H9 (cell line): ENCODE results near the gene MSX2. TPM values are rescaled to one million over a fixed set of nuclear protein-coding genes. Genes with fewer than 3 reads are reported as not detected.

Experiments used
- DNase-seq: peaks from one replicate; pipeline ENCODE4 v3.0.0-alpha.2; 2017
- H2AFZ ChIP-seq: one replicate; pipeline ENCODE4 v1.6.1; 2013; ENCODE audit warnings: mild to moderate bottlenecking, low read length, control low read depth, moderate library complexity
- H2AK5ac ChIP-seq: 2 replicates; pipeline ENCODE4 v1.6.1; 2013; ENCODE audit warnings: low read length, control low read depth, mixed read lengths; ENCODE audit not compliant: insufficient read length
- H2BK120ac ChIP-seq: one replicate; pipeline ENCODE4 v1.6.1; 2013; ENCODE audit warnings: low read depth, mild to moderate bottlenecking, low read length, control low read depth, inconsistent platforms; ENCODE audit not compliant: poor library complexity, severe bottlenecking
- H2BK12ac ChIP-seq: 2 replicates; pipeline ENCODE4 v1.6.1; 2013; ENCODE audit warnings: low read length, control low read depth, mixed read lengths, low read depth; ENCODE audit not compliant: insufficient read length
- H2BK15ac ChIP-seq: 2 replicates; pipeline ENCODE4 v1.6.1; 2013; ENCODE audit warnings: low read depth, low read length, control low read depth
- H2BK20ac ChIP-seq: one replicate; pipeline ENCODE4 v1.6.1; 2013; ENCODE audit warnings: low read depth, mild to moderate bottlenecking, low read length, control low read depth, inconsistent platforms; ENCODE audit not compliant: poor library complexity, severe bottlenecking
- H2BK5ac ChIP-seq: 2 replicates; pipeline ENCODE4 v1.6.1; 2013; ENCODE audit warnings: low read length, control low read depth, mixed read lengths; ENCODE audit not compliant: insufficient read length
- H3K14ac ChIP-seq: 2 replicates; pipeline ENCODE4 v1.6.1; 2013; ENCODE audit warnings: low read length, control low read depth; ENCODE audit not compliant: insufficient read depth
- H3K18ac ChIP-seq: 2 replicates; pipeline ENCODE4 v1.6.1; 2013; ENCODE audit warnings: low read depth, mild to moderate bottlenecking, mixed read lengths, low read length, control low read depth; ENCODE audit not compliant: insufficient read length
- H3K23ac ChIP-seq: 2 replicates; pipeline ENCODE4 v1.6.1; 2013; ENCODE audit warnings: low read length, control low read depth, mixed read lengths, low read depth; ENCODE audit not compliant: insufficient read length
- H3K23me2 ChIP-seq: 2 replicates; pipeline ENCODE4 v1.6.1; 2013; ENCODE audit warnings: low read depth, mild to moderate bottlenecking, mixed read lengths, low read length, control low read depth; ENCODE audit not compliant: insufficient read length, poor library complexity, severe bottlenecking
- H3K27ac ChIP-seq: 2 replicates; pipeline ENCODE4 v1.5.1; 2013; ENCODE audit warnings: low read length, control low read depth, mixed read lengths, low read depth; ENCODE audit not compliant: insufficient read length
- H3K27me3 ChIP-seq: 2 replicates; pipeline ENCODE4 v1.6.1; 2013; ENCODE audit warnings: low read length, control low read depth, inconsistent platforms; ENCODE audit not compliant: insufficient read depth
- H3K4ac ChIP-seq: 2 replicates; pipeline ENCODE4 v1.6.1; 2013; ENCODE audit warnings: low read depth, mild to moderate bottlenecking, control low read depth, inconsistent platforms, low read length, moderate library complexity
- H3K4me1 ChIP-seq: 2 replicates; pipeline ENCODE4 v1.6.1; 2013; ENCODE audit warnings: low read length, control low read depth, inconsistent platforms; ENCODE audit not compliant: insufficient read depth
- H3K4me2 ChIP-seq: 2 replicates; pipeline ENCODE4 v1.6.1; 2013; ENCODE audit warnings: low read length, control low read depth, mixed read lengths; ENCODE audit not compliant: insufficient read length, insufficient read depth
- H3K56ac ChIP-seq: 2 replicates; pipeline ENCODE4 v1.6.1; 2013; ENCODE audit warnings: low read depth, mild to moderate bottlenecking, mixed read lengths, low read length, control low read depth; ENCODE audit not compliant: insufficient read length
- H3K79me1 ChIP-seq: 2 replicates; pipeline ENCODE4 v1.6.1; 2013; ENCODE audit warnings: low read depth, mild to moderate bottlenecking, moderate library complexity, low read length, control low read depth, inconsistent platforms; ENCODE audit not compliant: insufficient read depth, poor library complexity, severe bottlenecking
- H3K79me2 ChIP-seq: 2 replicates; pipeline ENCODE4 v1.6.1; 2013; ENCODE audit warnings: low read length, control low read depth, inconsistent platforms; ENCODE audit not compliant: insufficient read depth
- H3K9ac ChIP-seq: 2 replicates; pipeline ENCODE4 v1.6.1; 2013; ENCODE audit warnings: low read length, control low read depth, mixed read lengths; ENCODE audit not compliant: insufficient read length; ENCODE audit errors: extremely low read depth
- H3K9me3 ChIP-seq: one replicate; pipeline ENCODE4 v1.6.1; 2013; ENCODE audit warnings: low read depth, low read length, inconsistent platforms; ENCODE audit not compliant: control insufficient read depth
- H3T11ph ChIP-seq: one replicate; pipeline ENCODE4 v1.6.1; 2013; ENCODE audit warnings: mild to moderate bottlenecking, low read length, control low read depth, inconsistent platforms
- H4K20me1 ChIP-seq: one replicate; pipeline ENCODE4 v1.6.1; 2013; ENCODE audit not compliant: control insufficient read depth, insufficient read length, insufficient read depth
- H4K5ac ChIP-seq: 2 replicates; pipeline ENCODE4 v1.6.1; 2013; ENCODE audit warnings: low read depth, mild to moderate bottlenecking, mixed read lengths, low read length, control low read depth; ENCODE audit not compliant: insufficient read length
- H4K8ac ChIP-seq: replicated peaks from 2 replicates; pipeline ENCODE4 v1.6.1; 2013; ENCODE audit warnings: low read length, control low read depth, mixed read lengths, low read depth; ENCODE audit not compliant: insufficient read length
- H4K91ac ChIP-seq: 2 replicates; pipeline ENCODE4 v1.6.1; 2013; ENCODE audit warnings: low read depth, mild to moderate bottlenecking, moderate library complexity, mixed read lengths, low read length, control low read depth; ENCODE audit not compliant: insufficient read length
- H3K27ac Mint-ChIP-seq, 3 experiments: 2 replicates in 2 of 3; 3 replicates in 1 of 3; pipeline ENCODE4 v1.8.0; 2020 to 2021; ENCODE audit warnings: mixed read lengths in 3 of 3, mild to moderate bottlenecking in 1 of 3, moderate library complexity in 1 of 3
- H3K27me3 Mint-ChIP-seq: 2 replicates; pipeline ENCODE4 v1.8.0; 2021; ENCODE audit warnings: low read depth, mild to moderate bottlenecking, moderate library complexity, mixed read lengths
- H3K36me3 Mint-ChIP-seq, 3 experiments: 2 replicates in 2 of 3; 3 replicates in 1 of 3; pipeline ENCODE4 v1.8.0; 2020 to 2021; ENCODE audit warnings: low read depth in 3 of 3, mixed read lengths in 3 of 3; ENCODE audit not compliant: insufficient read depth in 1 of 3
- H3K4me1 Mint-ChIP-seq, 2 experiments: 2 replicates each; pipeline ENCODE4 v1.8.0; 2020; ENCODE audit warnings: mixed read lengths in 2 of 2
- H3K4me3 Mint-ChIP-seq, 2 experiments: 2 replicates in 1 of 2; 3 replicates in 1 of 2; pipeline ENCODE4 v1.8.0; 2020 to 2021; ENCODE audit warnings: mild to moderate bottlenecking in 2 of 2, mixed read lengths in 2 of 2, moderate library complexity in 1 of 2
- H3K9me3 Mint-ChIP-seq, 2 experiments: 2 replicates in 1 of 2; 3 replicates in 1 of 2; pipeline ENCODE4 v1.8.0; 2020; ENCODE audit warnings: mild to moderate bottlenecking in 2 of 2, mixed read lengths in 2 of 2, moderate library complexity in 1 of 2
- WGBS: extraction: QIAGEN DNeasy Blood & Tissue Kit; methylation state at CpG from one replicate; pipeline ENCODE4 v1.1.7; 2013; ENCODE audit warnings: missing lambda C conversion rate, low lambda C conversion rate, mixed read lengths; ENCODE audit not compliant: insufficient read length; ENCODE audit errors: extremely low coverage; 5-methylcytosine and 5-hydroxymethylcytosine counted together
- total RNA-seq: library from RNA; stranded (reverse); gene quantifications from 2 replicates; pipeline ENCODE4 v1.2.1, GENCODE V29; 2021
- TF ChIP-seq, protein P1 (sequence below): fragments of 200-600 bp; sonication (generic); conservative IDR thresholded peaks from 3 replicates; pipeline ENCODE4 v1.8.0; 2021; ENCODE audit warnings: antibody characterized with exemption, mild to moderate bottlenecking

Gene MSX2
- total RNA-seq, 1 experiment from 2014 or later, result 0.35 TPM

DNA sequence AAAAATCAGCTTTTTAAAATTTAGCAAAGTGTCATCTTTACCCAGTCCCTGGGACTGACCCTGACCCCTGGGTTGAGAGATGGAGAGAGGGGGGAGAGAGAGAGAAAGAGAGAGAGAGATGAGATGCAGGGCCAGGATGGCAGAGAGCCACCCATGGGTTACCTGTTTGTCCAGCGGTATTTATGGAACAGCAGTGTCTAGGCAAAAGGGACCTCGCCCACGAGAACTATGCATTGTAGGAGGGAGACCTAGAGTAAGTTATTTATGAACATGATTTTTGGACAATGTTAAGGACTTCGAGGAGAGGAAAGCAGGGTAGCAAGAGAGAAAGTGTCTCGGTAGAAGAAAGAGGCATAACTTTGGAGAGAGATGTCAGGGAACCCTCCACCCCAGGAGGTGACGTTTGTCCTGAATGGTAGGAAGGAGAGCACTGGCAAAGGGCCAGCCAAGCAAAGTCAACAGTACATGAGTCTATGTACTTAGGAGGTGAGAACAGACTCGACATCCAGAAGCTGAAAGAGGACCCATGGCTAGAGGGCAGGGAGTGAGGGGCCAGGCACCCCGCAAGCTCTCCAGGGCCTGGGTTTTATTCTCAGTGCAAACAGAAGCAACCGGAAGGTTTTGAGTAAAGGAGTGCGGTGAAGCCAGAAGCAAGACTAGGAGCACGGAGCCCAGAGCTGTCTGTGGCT, 30.5 kb upstream of the MSX2 start:
- Histone ChIP-seq H3K56ac (no peak overlapping the region), H2BK5ac (no peak overlapping the region), H2BK120ac (no peak overlapping the region), H3K18ac (no peak overlapping the region), H3K23me2 (peaks cover 3% of the 10 kb centered on the region), H3K9me3 (no peaks in the 10 kb centered on the region), H3K79me1 (no peaks in the 10 kb centered on the region), H4K91ac (no peak overlapping the region), H2BK20ac (no peak overlapping the region), H3K27me3 (peaks cover 3% of the 10 kb centered on the region; the same call in 1 of the 2 replicates), H2AK5ac (no peak overlapping the region), H3K4me2 (peak overlapping the region; percentile 65), H3K27ac (no peak overlapping the region), H2BK12ac (no peak overlapping the region), H4K5ac (no peak overlapping the region), H2BK15ac (no peak overlapping the region), H3K14ac (no peak overlapping the region), H3K79me2 (no peaks in the 10 kb centered on the region), H4K20me1 (no peaks in the 10 kb centered on the region), H3K4me1 (peaks cover under 1% of the 10 kb centered on the region; the same call in 1 of the 2 replicates), H3K23ac (no peak overlapping the region), H4K8ac (no peak overlapping the region), H3K4ac (no peak overlapping the region), H3T11ph (no peak overlapping the region), H2AFZ (no peak overlapping the region), H3K9ac (no peak overlapping the region)
- Mint-ChIP-seq H3K27ac (no peak overlapping the region), H3K4me1 (peaks cover 27 to 53% of the 10 kb centered on the region in 2 experiments), H3K27me3 (peaks cover 66% of the 10 kb centered on the region), H3K36me3 (no peaks in the 10 kb centered on the region), H3K9me3 (no peaks in the 10 kb centered on the region; a peak in 1 of 5 replicates), H3K4me3 (peak overlapping the region in 1 of 2 experiments; percentile 1; a peak in 3 of 5 replicates)
- TF ChIP-seq, protein P1, sequence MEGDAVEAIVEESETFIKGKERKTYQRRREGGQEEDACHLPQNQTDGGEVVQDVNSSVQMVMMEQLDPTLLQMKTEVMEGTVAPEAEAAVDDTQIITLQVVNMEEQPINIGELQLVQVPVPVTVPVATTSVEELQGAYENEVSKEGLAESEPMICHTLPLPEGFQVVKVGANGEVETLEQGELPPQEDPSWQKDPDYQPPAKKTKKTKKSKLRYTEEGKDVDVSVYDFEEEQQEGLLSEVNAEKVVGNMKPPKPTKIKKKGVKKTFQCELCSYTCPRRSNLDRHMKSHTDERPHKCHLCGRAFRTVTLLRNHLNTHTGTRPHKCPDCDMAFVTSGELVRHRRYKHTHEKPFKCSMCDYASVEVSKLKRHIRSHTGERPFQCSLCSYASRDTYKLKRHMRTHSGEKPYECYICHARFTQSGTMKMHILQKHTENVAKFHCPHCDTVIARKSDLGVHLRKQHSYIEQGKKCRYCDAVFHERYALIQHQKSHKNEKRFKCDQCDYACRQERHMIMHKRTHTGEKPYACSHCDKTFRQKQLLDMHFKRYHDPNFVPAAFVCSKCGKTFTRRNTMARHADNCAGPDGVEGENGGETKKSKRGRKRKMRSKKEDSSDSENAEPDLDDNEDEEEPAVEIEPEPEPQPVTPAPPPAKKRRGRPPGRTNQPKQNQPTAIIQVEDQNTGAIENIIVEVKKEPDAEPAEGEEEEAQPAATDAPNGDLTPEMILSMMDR, result no peak
- no peak for DNase-seq
- no CpG with 5 or more reads among the region's 11 CpGs for WGBS
